Measurements from ENCODE around the gene CFAP91.
"Not testable (repeated sequence)": the region's sequence is repeated elsewhere in the genome, so short reads cannot be mapped to it uniquely, and the experiment has no call there.

Gene CFAP91

GRCh38 chr3:119677641-119677934, 25.2 kb upstream of the CFAP91 start:
- DNase-seq (ENCODE audit: low read depth, low spot score), result no peak

GRCh38 chr3:119678209-119678608, 24.6 kb upstream of the CFAP91 start:
- not testable (repeated sequence) for DNase-seq (ENCODE audit: low read depth, low spot score)

GRCh38 chr3:119679874-119680273, 22.9 kb upstream of the CFAP91 start:
- no peak for DNase-seq (ENCODE audit: low read depth, low spot score)

GRCh38 chr3:119681279-119681678, 21.5 kb upstream of the CFAP91 start:
- DNase-seq (ENCODE audit: low read depth, low spot score), result no peak

GRCh38 chr3:119683421-119683820, 19.4 kb upstream of the CFAP91 start:
- no peak for DNase-seq (ENCODE audit: low read depth, low spot score)

GRCh38 chr3:119690043-119690656, 12.7 kb upstream of the CFAP91 start:
- DNase-seq (ENCODE audit: low read depth, low spot score), result no peak

- DNase-seq (ENCODE audit: low read depth, low spot score), result no peak
Measured at GRCh38 chr3:119695480-119695879, 7.3 kb upstream of the CFAP91 start.

- no peak for DNase-seq (ENCODE audit: low read depth, low spot score)
Measured at GRCh38 chr3:119697394-119697793, 5.4 kb upstream of the CFAP91 start.

- DNase-seq (ENCODE audit: low read depth, low spot score), result no peak
Measured at GRCh38 chr3:119700269-119700919, 2.4 kb upstream of the CFAP91 start.

GRCh38 chr3:119700920-119701734, 1.7 kb upstream of the CFAP91 start:
- no peak for DNase-seq (ENCODE audit: low read depth, low spot score)

- DNase-seq (ENCODE audit: low read depth, low spot score), result no peak
Measured at GRCh38 chr3:119703820-119704531, 1.2 kb downstream of the CFAP91 start.

GRCh38 chr3:119715105-119715504, 12.3 kb downstream of the CFAP91 start:
- no peak for DNase-seq (ENCODE audit: low read depth, low spot score)

GRCh38 chr3:119716998-119717397, 14.2 kb downstream of the CFAP91 start:
- DNase-seq (ENCODE audit: low read depth, low spot score), result no peak

- DNase-seq (ENCODE audit: low read depth, low spot score), result no peak
Measured at GRCh38 chr3:119717520-119717919, 14.7 kb downstream of the CFAP91 start.

- no peak for DNase-seq (ENCODE audit: low read depth, low spot score)
Measured at GRCh38 chr3:119723022-119723421, 20.2 kb downstream of the CFAP91 start.

GRCh38 chr3:119726909-119727308, 24.1 kb downstream of the CFAP91 start:
- no peak for DNase-seq (ENCODE audit: low read depth, low spot score)

- no peak for DNase-seq (ENCODE audit: low read depth, low spot score)
Measured at GRCh38 chr3:119729996-119730395, 27.2 kb downstream of the CFAP91 start.

GRCh38 chr3:119731560-119732343, 28.9 kb downstream of the CFAP91 start:
- no peak for DNase-seq (ENCODE audit: low read depth, low spot score)

GRCh38 chr3:119733812-119734211, 31.0 kb downstream of the CFAP91 start:
- no peak for DNase-seq (ENCODE audit: low read depth, low spot score)

GRCh38 chr3:119738741-119739140, 35.9 kb downstream of the CFAP91 start:
- DNase-seq (ENCODE audit: low read depth, low spot score), result no peak

Data from iPS DF 19.7 (cell line).